ENCODE results near the gene CACNA1D. TPM values are rescaled to one million over a fixed set of nuclear protein-coding genes. Genes with fewer than 3 reads are reported as not detected.

Gene CACNA1D
- total RNA-seq, 2 experiments from 2014 or later, result not detected

DNA sequence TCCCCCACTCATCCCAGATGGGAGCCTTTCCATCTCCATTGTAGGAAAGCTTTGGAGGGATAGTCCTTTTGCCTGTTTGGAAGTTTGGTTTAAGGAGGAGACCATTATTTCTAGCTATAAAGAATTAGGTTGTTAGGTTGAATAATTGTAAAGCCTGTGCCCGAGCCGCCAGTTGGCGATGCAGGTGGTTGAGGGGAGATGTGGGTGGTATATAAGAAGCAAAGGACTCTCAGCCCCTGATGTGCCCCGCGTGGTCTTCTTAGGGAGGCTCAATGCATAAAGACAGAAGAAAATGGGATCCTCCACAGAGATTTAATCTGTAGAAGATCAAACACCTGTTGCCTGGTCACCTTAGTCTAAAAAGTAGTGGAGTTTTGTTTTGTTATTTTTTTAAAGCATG is 296.1 kb downstream of the CACNA1D start:
- DNase-seq (no peak), ATAC-seq (no peak)
- Mint-ChIP-seq H3K9me3 (no peaks in the 10 kb centered on the region), H3K27ac (no peak overlapping the region), H3K36me3 (ENCODE audit: low read depth) (no peaks in the 10 kb centered on the region), H3K4me1 (ENCODE audit: low read depth) (no peaks in the 10 kb centered on the region), H3K27me3 (no peaks in the 10 kb centered on the region), H3K4me3 (no peak overlapping the region)
- TF ChIP-seq, protein P1, sequence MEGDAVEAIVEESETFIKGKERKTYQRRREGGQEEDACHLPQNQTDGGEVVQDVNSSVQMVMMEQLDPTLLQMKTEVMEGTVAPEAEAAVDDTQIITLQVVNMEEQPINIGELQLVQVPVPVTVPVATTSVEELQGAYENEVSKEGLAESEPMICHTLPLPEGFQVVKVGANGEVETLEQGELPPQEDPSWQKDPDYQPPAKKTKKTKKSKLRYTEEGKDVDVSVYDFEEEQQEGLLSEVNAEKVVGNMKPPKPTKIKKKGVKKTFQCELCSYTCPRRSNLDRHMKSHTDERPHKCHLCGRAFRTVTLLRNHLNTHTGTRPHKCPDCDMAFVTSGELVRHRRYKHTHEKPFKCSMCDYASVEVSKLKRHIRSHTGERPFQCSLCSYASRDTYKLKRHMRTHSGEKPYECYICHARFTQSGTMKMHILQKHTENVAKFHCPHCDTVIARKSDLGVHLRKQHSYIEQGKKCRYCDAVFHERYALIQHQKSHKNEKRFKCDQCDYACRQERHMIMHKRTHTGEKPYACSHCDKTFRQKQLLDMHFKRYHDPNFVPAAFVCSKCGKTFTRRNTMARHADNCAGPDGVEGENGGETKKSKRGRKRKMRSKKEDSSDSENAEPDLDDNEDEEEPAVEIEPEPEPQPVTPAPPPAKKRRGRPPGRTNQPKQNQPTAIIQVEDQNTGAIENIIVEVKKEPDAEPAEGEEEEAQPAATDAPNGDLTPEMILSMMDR (IDR thresholded peaks at IDR 0.05), result no peak
- intact Hi-C loops (cut with micrococcal nuclease), result no loop called here
- ChIA-PET CTCF (no interaction called here), POLR2A (no interaction called here)

DNA sequence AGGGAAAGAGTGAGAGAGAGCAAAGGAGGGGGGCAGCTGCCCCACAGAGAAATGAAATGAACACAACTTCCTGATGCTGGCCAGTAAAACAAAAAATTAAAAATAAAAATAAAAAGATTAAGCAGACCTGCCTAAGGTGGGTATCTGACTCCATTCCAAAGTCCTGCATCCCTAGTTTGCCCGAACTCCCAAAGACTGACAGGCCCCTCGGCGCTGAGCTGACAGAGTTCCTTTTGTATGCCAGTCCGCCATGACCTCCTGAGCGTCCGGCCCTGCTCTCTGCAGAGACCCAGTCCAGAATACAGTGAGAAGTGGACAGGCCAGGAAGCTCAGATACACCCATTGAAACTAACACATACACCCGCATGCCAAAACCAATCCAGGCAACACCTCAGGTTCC is 296.9 kb downstream of the CACNA1D start:
- ChIA-PET POLR2A (no interaction called here), CTCF (no interaction called here)
- intact Hi-C loops (cut with micrococcal nuclease), result no loop called here
- DNase-seq, result no peak
- Mint-ChIP-seq H3K27me3 (peaks cover under 1% of the 10 kb centered on the region), H3K27ac (no peak overlapping the region), H3K36me3 (ENCODE audit: low read depth) (no peaks in the 10 kb centered on the region), H3K9me3 (no peaks in the 10 kb centered on the region), H3K4me1 (ENCODE audit: low read depth) (no peaks in the 10 kb centered on the region), H3K4me3 (no peak overlapping the region)
- no peak for ATAC-seq
- TF ChIP-seq, protein P1 (IDR thresholded peaks at IDR 0.05), result no peak

DNA sequence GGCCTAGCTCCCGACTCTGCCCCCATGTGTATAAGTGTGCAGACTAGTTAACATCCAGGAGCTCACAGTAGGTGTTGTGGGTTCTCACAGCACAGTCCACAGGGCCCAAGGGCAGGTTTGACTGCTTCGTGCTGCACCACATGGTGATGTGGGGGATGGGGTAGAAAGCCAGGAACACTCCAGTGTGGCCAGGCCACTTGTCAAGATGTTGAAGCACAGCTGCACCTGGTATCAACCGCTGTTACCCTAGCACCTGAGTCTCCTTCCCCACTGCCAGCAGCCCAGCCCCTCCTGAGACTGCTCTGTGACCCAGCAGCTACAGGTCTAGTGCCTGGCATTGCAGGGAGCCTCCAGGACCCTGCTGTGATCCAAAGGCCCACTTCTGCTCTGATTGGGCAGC is 298.5 kb downstream of the CACNA1D start:
- DNase-seq (no peak), ATAC-seq (no peak)
- H3K9me3 Mint-ChIP-seq, result no peaks in the 10 kb centered on the region
- TF ChIP-seq, protein P1 (IDR thresholded peaks at IDR 0.05), result no peak
- no peaks in the 10 kb centered on the region for H3K36me3 Mint-ChIP-seq (ENCODE audit: low read depth)
- POLR2A ChIA-PET, result no interaction called here
- H3K27ac Mint-ChIP-seq, result no peak overlapping the region
- CTCF ChIA-PET, result no interaction called here
- peaks cover 1% of the 10 kb centered on the region for H3K27me3 Mint-ChIP-seq
- intact Hi-C loops (cut with micrococcal nuclease), result no loop called here
- H3K4me3 Mint-ChIP-seq, result no peak overlapping the region
- H3K4me1 Mint-ChIP-seq (ENCODE audit: low read depth), result no peaks in the 10 kb centered on the region

DNA sequence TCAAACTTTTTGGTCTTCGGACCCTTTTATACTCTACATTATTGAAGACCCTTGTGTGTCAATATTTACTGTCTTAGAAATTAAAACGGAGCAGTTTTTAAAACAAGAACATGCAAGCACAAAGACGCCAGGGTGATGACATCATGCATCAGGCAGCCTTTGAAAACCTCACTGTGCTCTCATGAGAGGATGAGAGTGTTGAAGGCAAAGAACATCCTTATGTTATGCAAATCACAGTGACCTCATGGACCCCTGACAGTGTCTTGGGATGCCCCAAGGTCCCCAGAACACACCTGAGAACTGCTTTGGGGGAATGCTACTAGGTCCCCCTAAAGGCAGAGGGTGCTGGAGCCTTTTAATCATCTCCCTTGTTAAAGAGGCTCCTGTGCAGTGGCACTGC is 300.2 kb downstream of the CACNA1D start:
- DNase-seq (no peak), ATAC-seq (no peak)
- no peak overlapping the region for H3K27ac Mint-ChIP-seq
- H3K4me3 Mint-ChIP-seq, result no peak overlapping the region
- peaks cover 3% of the 10 kb centered on the region for H3K27me3 Mint-ChIP-seq
- TF ChIP-seq, protein P1 (IDR thresholded peaks at IDR 0.05), result no peak
- CTCF ChIA-PET, result no interaction called here
- POLR2A ChIA-PET, result no interaction called here
- no peaks in the 10 kb centered on the region for H3K9me3 Mint-ChIP-seq
- no peaks in the 10 kb centered on the region for H3K4me1 Mint-ChIP-seq (ENCODE audit: low read depth)
- H3K36me3 Mint-ChIP-seq (ENCODE audit: low read depth), result no peaks in the 10 kb centered on the region
- intact Hi-C loops (cut with micrococcal nuclease), result no loop called here

DNA sequence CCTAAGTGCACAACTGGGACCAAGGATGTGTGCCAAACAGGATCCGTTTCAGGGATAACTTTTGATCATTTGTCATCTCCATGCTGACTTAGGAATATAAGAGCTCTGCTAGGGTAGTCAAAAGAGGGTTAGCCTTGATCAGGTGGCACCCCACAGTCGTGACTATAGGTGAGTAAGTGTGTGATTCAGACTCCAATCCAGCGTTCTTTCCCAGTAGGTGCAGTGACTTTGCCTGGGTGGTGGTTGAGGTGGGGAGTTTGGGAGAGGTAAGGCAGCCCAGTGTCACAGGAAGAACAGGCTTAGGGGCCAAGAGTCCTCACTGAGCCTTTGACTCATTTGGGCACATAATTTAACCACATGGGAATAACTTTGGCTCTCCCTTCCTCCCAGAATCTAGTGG is 300.8 kb downstream of the CACNA1D start:
- Mint-ChIP-seq H3K4me3 (no peak overlapping the region), H3K9me3 (no peaks in the 10 kb centered on the region), H3K27me3 (peaks cover 3% of the 10 kb centered on the region), H3K27ac (no peak overlapping the region), H3K4me1 (ENCODE audit: low read depth) (no peaks in the 10 kb centered on the region), H3K36me3 (ENCODE audit: low read depth) (no peaks in the 10 kb centered on the region)
- DNase-seq (no peak), ATAC-seq (no peak)
- TF ChIP-seq, protein P1 (IDR thresholded peaks at IDR 0.05), result no peak
- intact Hi-C loops (cut with micrococcal nuclease), result no loop called here
- CTCF ChIA-PET, result no interaction called here
- POLR2A ChIA-PET, result no interaction called here

Data from activated CD8-positive, alpha-beta T cell treated with anti-CD3 and anti-CD28 coated beads for 36 hours (primary cell).